SU-DHL-6 (cell line): ENCODE results near the gene NFATC4.

Experiments used
- EZH2phosphoT487 ChIP-seq: fragments of 200-600 bp; sonication (generic), shearing (Covaris generic); conservative IDR thresholded peaks from 2 replicates; pipeline ENCODE4 v1.6.1; 2018; ENCODE audit warnings: mild to moderate bottlenecking, antibody characterized with exemption, low read length, moderate library complexity, mixed read lengths
- TF ChIP-seq, protein P1 (sequence below): fragments of 200-600 bp; sonication (generic); IDR thresholded peaks from one replicate; pipeline ENCODE4 v1.5.1; 2017; ENCODE audit warnings: antibody characterized with exemption, mild to moderate bottlenecking, low read length, moderate library complexity; ENCODE audit not compliant: insufficient read depth, poor library complexity, severe bottlenecking

DNA sequence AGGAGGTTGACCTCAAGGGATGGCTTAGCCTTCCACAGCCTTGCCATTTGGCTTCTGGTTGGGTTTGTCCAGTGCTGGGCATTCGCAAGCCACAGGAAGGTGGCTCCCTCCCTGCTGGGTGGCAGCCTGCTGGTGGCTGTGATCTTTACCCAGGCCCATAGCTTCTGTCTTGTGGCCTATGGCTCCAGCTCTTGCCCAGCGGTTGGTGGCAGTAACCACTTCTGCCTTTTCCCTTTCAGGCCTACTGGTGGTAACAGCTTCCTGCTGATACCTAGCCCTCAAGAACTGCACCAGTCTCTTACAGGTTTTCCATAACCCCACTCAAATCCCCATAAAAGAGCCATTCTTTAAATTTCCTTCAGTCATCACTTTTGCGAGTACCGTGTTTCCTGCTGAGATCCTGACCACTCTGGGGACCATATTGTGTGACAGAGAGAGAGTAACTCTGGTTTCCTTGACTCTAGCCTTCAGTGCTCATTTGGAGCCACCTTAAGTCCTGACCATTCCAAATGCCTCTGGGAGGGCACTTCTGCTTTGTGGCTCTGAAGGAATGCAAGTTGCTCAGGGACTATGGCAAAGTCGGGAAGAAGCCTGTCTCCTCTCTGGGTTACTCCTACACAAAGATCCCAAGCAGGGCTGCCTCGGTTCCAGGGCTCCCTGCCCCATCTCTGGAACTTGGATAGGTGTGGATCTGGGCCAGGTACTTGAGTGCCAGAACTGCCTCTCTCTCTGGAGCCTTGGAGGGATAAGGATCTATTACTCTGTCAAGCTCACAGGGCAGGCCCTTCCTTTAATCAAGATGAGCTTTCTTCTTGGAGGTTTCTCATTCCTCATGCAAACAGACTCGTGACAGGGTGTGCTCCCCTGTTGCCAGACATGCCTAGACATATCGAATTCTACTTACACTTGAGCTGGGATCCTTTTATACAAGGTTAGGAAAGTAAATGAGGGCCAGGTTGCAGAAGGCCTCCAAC is 27.9 kb downstream of the NFATC4 start:
- TF ChIP-seq, protein P1, sequence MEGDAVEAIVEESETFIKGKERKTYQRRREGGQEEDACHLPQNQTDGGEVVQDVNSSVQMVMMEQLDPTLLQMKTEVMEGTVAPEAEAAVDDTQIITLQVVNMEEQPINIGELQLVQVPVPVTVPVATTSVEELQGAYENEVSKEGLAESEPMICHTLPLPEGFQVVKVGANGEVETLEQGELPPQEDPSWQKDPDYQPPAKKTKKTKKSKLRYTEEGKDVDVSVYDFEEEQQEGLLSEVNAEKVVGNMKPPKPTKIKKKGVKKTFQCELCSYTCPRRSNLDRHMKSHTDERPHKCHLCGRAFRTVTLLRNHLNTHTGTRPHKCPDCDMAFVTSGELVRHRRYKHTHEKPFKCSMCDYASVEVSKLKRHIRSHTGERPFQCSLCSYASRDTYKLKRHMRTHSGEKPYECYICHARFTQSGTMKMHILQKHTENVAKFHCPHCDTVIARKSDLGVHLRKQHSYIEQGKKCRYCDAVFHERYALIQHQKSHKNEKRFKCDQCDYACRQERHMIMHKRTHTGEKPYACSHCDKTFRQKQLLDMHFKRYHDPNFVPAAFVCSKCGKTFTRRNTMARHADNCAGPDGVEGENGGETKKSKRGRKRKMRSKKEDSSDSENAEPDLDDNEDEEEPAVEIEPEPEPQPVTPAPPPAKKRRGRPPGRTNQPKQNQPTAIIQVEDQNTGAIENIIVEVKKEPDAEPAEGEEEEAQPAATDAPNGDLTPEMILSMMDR: no peak
- no peak for TF ChIP-seq EZH2phosphoT487
